ENCODE results near the gene PADI1. TPM values are rescaled to one million over a fixed set of nuclear protein-coding genes. Genes with fewer than 3 reads are reported as not detected.

PADI1 gene
- total RNA-seq, 1 donor from 2014 or later: not detected

DNA sequence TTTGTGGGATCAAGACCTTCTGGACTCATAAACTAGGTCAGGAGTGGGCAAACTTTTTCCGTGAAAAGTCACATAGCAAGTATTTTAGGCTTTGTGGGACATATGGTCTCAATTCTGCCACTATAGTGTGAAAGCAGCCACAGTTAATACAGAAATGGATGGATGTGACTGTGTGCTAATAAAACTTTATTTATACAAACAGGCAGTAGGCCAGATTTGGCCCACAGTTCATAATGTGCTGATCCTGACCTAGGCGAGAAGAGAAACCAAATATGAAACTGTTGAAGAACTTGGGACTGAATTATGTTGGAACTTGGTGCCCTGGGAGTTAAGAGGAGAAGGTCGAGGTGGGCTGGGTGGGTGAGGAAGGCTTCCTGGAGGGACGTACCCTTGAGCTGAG lies 61.0 kb downstream of the PADI1 start:
- intact Hi-C loops (cut with DNase I): no loop called here
- Histone ChIP-seq H3K9me3 (peaks cover 0 to 11% of the 10 kb centered on the region in 2 donors), H3K27ac (no peak overlapping the region), H3K27me3 (no peaks in the 10 kb centered on the region), H3K4me3 (no peak overlapping the region), H3K4me1 (no peaks in the 10 kb centered on the region), H3K36me3 (no peaks in the 10 kb centered on the region)
- TF ChIP-seq CTCF (IDR thresholded peaks at IDR 0.05): no peak
- no peak for DNase-seq (ENCODE audit: low spot score in 2 of 2)

GRCh38 chr1:17270891-17271765 lies 66.2 kb downstream of the PADI1 start:
- DNase-seq (ENCODE audit: low spot score in 2 of 2): no peak
- intact Hi-C loops (cut with DNase I): no loop called here
- no peak for TF ChIP-seq CTCF (IDR thresholded peaks at IDR 0.05)
- H3K4me1 ChIP-seq: no peaks in the 10 kb centered on the region
- H3K9me3 ChIP-seq: no peaks in the 10 kb centered on the region
- H3K36me3 ChIP-seq: no peaks in the 10 kb centered on the region
- H3K4me3 ChIP-seq: no peak overlapping the region
- H3K27ac ChIP-seq: no peak overlapping the region
- no peaks in the 10 kb centered on the region for H3K27me3 ChIP-seq

GRCh38 chr1:17272066-17272465 lies 67.1 kb downstream of the PADI1 start:
- H3K27me3 ChIP-seq: no peaks in the 10 kb centered on the region
- no peak overlapping the region for H3K27ac ChIP-seq
- no peak for DNase-seq (ENCODE audit: low spot score in 2 of 2)
- no peaks in the 10 kb centered on the region for H3K4me1 ChIP-seq
- H3K9me3 ChIP-seq: no peaks in the 10 kb centered on the region
- H3K36me3 ChIP-seq: no peaks in the 10 kb centered on the region
- no peak overlapping the region for H3K4me3 ChIP-seq
- TF ChIP-seq CTCF (IDR thresholded peaks at IDR 0.05): no peak
- intact Hi-C loops (cut with DNase I): no loop called here

DNA sequence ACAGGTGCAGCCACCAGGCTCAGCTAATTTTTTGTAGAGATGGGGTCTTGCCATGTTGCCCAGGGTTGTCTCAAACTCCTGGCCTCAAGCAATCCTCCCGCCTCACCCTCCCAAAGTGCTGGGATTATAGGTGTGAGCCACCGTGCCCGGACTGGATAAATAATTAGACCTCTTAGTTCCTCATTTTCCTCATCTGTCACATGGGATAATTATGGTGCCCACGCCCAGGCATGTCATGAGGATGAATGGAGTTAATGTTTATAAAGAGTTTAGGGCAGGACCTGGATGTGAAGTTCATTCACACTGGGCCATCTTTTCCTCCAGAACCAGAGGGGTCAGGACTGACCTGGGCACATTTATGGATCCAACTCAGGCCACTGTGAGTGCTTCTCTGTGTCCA lies 67.7 kb downstream of the PADI1 start:
- intact Hi-C loops (cut with DNase I): no loop called here
- DNase-seq (ENCODE audit: low spot score in 2 of 2): no peak
- no peak for TF ChIP-seq CTCF (IDR thresholded peaks at IDR 0.05)
- Histone ChIP-seq H3K4me1 (no peaks in the 10 kb centered on the region), H3K4me3 (no peak overlapping the region), H3K27me3 (no peaks in the 10 kb centered on the region), H3K9me3 (no peaks in the 10 kb centered on the region), H3K36me3 (no peaks in the 10 kb centered on the region), H3K27ac (no peak overlapping the region)

DNA sequence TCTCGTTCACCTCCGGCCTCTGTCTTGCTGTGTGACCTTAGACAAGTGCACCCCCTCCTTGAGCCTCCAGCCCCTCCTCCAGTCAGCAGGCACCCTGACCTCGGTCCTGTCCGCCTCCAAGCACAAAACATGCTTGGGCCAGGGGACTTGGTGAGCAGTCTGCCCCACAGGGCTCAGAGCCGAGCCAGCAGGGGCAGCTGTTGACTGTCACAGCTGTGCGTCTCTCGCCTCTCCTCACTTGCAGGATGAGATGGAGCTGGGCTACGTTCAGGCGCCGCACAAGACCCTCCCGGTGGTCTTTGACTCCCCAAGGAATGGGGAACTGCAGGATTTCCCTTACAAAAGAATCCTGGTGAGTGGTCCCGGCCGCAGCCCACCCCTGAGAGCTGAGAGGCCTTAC lies 68.2 kb downstream of the PADI1 start:
- no peak overlapping the region for H3K27ac ChIP-seq
- TF ChIP-seq CTCF (IDR thresholded peaks at IDR 0.05): no peak
- H3K27me3 ChIP-seq: no peaks in the 10 kb centered on the region
- no peaks in the 10 kb centered on the region for H3K36me3 ChIP-seq
- intact Hi-C loops (cut with DNase I): no loop called here
- H3K4me1 ChIP-seq: no peaks in the 10 kb centered on the region
- DNase-seq (ENCODE audit: low spot score in 2 of 2): no peak
- H3K9me3 ChIP-seq: no peaks in the 10 kb centered on the region
- H3K4me3 ChIP-seq: no peak overlapping the region
